DMS79 (cell line): ENCODE results near the gene RARRES2.
A peak's percentile ranks its signal among the peaks of the same experiment; 100 is the strongest.
"Not testable (repeated sequence)": the region's sequence is repeated elsewhere in the genome, so short reads cannot be mapped to it uniquely, and the experiment has no call there.

Source experiments
- DNase-seq: peaks from one replicate; lab custom pipeline; 2025; lab: John Stamatoyannopoulos, UW

The RARRES2 gene

DNA sequence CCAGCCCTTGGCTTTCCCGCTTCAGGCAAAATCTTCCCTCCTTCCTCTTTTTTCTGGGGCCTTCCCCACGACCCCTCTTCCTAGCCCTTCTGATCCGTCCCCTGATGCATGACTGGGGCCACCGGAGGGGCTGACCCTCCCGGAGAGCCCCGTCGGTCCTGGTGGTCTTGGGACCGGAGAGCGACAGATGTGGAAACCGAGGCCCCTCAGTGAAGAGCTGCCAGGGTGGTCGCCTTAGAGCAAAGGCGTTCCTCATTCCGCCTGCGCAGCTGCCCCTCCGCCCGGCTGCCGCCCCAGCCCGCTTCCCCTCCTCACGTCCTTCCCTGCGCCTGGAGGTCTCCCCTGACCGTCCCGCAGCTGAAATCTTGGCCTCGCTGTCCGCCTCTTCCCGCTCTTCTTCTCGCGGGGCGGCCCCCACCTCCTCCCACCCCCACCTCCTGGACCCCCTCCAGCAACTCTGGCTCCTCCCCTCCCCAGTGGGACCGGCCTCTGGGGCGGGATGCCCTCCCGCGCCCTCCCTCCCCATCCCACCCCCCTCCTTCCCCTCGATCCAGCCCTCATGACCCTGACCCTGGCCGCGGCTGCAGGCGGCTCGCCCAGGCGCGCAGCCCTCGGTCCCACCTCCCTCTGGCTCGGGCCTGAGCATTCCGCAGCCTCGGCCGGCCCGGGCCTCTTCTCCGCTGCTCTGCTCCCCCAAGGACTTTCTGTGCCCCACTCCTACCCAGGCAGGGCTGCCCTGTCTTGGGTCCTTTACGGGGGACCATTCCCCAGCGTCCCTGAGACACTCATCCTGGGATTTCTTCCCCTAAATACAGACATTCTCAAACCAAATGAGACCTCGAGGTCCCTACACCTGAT, at the start of gene RARRES2:
Gene RARRES2 (minus strand): TSS at position 367 of the 858 bp plus-strand sequence. CDS start 1,020 bp downstream, outside the sequence.
- no peak for DNase-seq

DNA sequence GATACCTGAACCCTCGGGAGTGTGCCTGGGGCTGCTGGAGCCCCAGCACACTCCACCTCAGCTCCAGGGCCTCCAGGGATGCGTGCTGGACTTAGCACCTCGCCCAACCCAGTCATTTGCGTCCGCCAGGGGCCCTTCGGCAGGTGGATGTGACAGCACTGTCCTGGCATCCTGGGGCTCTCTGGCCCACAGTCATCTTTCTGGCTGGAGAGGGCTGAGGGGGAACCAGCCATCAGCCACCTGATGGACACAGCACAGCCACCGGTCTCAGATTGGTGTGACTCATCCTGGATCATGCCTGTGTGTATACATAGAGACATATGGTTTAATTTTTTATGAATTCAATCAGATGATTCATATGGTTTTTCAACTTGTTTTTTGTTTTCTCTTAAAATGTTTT, 48.8 kb upstream of the RARRES2 start:
- DNase-seq: no peak

DNA sequence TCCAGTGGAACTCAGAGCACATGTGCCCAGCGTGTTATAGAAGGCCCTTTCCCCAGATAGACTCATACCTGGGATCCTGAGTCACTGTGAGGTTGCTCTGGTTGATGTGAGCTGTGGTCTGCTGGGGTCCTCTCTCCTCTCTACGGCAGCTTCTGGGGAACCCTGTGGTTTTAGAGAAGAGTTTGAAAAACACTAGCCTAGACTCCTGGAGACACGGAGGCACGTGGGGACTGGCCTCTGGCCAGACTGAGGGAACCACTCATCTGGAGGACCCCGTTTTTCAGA, 48.0 kb upstream of the RARRES2 start:
- no peak for DNase-seq

DNA sequence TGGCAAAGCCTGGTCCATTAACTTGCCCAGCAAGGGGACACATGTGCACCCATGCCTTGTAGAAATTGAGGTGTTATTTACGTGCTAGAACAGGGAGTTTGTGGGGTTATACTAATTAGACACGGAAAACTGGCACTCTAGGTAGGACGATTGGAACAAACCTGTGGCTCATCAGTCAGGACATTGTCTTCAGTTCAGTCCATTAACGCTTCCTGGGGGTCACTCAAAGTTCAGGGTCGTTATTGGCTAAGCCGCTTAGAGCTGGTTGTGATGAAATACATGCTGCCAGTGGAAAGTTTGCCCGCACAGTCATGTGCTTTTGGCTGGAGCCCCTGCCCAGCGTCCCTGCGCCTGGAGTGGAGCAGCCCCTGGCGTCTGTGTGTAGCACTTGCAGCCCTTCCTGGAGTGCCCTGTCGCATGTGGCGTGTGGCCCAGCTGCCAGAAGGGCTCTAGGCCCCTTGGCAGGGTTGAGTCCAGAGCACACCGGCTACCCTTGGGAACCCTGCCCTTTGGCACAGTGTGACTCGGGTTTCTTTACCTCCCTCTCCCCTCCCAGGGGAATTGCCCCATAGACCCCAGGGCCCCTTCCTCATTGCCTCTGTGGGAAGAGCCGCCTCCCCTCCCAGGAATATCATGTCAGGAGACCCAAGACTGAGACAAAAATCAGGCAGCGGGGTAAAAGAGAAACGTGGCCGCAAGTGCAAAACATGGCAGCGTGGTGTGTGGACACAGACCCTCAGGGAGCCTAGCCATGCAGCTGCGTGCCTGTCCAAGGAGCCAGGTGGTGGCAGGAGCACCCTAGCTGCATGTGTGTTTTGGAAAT, 47.5 kb upstream of the RARRES2 start:
- DNase-seq: no peak

DNA sequence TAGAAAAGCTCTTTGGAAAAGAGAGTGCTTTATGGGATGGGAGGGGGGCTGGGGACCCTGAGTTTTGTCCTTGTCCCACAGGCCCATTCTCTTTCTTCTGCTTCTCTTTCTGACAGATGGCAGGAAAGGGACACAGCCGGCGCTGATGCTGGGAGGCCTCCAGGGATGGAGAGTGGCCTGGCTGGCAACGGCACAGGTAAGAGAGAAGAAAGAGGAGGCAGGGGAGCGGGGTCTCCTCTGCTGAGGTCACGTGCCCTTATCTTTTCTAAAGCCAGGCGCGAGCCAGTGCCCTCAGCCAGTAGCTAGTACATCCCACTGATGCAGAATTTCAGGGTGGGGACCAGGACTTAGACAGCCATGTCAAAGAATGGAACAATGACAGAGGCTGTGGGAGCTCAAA, 46.9 kb upstream of the RARRES2 start:
- no peak for DNase-seq

DNA sequence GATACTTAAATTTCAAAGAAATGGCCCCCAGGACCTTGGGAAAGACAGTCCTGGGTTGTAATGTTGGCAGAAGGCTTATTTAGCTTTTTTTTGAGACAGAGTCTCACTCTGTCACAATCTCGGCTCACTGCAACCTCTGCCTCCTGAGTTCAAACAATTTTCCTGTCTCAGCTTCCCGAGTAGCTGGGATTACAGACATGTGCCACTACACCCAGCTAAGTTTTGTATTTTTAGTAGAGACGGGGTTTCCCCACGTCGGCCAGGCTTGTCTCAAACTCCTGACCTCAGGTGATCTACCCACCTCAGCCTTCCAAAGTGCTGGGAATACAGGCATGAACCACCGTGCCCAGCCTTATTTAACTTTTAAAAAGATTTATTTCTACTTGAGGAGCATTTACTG, 44.5 kb upstream of the RARRES2 start:
- not testable (repeated sequence) for DNase-seq

DNA sequence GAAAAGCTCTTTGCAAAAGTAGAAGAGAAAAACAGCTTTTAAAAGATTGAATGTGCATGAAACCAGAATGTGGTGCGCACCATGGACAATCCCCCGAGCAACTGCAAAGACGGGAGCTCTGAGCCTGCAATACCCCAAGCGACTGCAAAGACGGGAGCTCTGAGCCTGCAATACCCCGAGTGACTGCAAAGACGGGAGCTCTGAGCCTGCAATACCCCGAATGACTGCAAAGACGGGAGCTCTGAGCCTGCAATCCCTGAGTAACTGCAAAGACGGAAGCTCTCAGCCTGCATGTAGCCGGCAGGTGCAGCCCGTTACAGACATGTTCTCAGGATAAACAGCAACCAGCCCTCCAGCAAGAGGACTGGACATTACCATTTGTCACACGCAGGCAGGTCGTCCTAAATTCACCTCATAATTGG, 43.9 kb upstream of the RARRES2 start:
- DNase-seq: no peak

DNA sequence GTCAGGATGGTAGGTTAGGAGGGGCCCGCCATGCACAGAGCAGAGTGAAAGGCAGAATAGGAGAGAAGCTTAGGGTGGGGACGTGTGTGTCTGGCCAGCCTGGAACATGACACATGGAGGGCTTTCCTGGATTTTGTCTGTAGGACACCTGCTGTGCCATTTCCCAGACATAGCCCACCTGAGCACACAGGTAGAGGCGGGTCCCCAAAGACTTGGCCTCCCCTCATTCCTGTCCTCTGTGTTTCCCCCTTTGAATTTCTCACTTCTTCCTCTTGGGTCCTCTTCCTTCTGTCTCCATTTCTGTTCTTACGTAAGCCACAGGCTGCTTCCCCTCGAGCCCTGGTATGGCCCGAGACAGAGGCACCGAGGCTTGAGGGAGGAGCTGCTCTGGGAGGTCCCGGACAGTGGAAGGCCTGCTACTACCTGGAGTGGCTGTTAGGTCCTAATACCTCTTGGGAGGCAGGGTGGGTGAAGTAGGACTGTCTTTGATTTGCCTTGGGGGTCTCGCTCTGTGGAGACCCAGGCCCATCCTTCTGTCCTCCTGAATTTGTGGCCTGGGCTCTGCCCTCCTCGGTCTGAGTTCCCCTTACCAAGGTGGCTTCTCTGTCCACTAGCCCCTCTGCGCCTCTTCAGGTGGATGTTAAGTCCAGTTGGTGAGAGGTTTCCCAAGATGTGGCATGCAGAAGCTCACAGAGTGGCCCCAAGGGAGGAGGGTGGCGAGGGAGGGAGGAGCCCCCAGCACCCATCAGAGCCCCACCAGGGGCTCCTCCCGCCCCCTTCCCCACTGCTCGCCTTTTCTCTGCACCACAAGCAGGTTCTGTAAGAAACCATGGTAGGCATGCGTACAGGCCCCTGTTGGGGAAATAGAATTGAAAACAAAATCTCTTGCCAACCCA, 43.2 kb upstream of the RARRES2 start:
- no peak for DNase-seq

DNA sequence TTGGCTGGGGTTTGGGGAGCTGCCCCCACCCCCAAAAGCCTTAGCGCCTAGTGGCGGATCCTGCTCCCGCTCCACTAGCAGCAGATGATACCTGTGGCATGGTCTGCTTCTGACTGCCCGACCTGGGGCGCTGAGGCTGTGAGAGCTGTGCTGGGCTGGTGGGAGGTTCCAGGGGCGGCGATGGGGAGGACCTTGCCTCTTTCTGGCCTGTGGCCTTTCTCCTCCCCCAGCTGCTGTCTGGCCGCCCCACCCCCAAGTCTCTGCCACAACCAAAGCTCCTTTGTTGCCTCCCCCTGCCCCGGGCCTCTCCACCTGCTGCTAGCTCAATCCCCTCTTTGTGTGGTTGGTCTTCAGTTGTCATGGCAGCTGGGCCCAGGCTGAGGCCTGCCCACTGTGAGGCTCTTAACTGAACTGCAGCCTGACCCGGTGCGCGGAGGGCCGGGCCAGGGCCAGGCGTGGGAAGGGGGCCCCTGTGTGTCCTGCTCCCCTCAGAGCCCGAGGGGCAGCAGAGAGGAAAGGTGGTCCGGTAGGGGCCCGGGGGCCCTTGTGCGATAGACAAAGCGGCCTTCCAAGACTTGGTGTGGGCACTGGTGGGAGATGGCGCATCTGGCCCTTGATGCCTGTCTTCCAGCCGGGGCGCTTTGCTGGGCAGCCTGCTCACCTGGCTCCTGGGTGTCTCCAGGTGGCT, 42.4 kb upstream of the RARRES2 start:
- DNase-seq: peak; percentile 84

DNA sequence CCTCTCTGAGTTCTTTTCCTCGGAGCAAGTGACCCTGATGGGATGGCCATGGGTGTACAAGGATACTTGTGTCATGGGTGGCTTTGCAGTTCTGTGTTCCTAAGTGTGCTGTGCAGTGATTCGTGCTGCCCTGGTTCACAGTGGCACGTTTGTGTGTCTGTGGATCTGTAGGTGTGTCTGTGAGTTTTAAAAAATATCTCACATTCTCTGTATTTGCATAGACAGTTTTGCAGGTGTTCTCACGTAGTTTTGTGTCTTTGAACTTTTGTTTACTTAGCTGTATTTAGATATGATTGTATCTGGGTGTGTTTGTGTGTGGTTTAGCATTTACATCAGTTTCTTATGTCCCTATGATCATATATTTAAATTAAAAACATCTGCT, 41.4 kb upstream of the RARRES2 start:
- no peak for DNase-seq

DNA sequence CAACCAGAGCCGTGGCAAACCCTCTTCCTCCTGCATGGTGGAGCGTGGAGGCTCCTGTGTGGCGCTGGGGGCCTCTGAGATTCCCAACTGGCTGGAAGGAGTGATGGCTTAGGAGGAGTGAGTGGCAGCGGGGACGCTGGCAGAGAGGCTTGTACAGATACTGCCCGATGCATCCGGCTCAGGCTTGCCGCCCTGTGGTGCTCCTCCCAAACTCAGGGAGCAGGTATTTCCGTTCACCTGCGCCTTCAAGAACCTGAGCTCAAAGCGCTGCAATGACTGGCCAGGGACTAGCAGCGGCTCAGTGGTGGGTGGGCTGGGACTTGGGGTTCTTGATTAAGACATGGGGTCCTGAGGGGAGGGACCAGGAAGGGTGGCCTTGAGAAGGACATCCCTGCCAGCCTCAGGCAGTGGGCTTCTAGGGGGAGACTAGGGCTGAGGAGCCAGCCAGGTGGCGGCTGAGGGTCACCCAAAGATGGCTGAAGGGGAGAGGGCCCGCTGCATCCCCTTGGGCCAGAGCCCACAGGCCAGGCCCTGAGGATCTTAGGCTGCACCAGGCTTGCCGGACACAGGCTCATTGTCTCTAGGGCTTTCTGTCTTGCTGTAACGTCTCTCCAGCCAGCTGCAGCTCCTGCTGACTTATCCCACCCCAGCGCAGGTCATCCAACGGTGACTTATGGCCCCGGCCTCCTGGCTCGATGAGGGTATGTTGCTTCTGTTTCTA, 40.9 kb upstream of the RARRES2 start:
- no peak for DNase-seq

DNA sequence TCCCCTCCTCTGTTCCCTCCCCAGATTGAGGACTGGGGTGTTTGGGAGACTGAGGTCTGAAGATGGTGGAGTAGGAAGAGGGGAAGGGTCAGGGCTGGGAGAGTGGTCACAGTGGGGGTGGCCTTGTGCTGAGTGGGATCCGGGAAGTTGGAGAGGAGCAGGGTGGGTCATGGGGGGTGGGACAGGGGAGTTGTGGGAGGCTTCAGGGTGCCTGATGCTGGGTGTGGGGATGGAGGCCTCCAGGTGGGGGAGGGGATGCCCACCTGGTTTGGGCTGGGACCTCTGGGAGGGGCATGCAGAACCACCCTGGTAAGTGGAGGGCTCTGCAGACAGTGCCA, 40.3 kb upstream of the RARRES2 start:
- DNase-seq: no peak

DNA sequence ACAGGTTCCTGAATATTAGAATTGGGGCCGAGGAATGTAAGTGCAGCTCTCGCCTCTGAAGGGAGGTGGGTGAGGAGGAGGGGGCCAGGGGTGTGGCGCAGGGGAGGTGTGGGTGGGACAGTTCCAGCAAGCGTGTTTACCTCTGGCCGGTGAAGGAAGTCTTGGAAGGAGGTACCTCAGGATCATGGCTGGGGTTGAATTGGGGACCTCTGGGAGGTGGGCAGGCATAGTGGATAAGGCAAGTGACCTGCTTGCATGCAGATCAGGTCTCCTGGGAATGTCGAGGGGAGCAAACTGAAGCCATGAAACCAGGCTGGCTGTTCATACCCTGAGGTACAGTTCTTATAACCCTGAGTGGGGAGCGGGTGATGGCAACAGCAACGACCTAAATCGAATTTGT, 39.7 kb upstream of the RARRES2 start:
- no peak for DNase-seq

DNA sequence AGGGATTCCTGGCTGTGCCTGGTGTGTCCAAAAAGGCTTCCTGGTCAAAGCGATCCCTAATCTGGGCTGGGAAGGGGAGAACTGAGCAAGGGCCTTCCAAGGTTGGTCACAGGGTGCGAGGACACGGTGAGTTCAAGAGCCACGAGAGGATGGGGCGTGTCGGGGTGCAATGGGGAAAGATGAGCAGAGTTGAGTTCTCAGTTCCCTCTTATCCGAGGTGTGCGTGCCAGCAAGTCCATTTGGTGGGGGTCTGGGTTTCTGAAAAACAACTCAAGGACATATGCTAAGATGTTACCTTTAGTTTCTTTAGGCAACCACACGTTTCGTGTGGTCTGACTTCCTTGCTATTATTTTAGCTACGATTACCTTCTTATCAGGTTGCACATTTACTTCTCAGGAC, 39.0 kb upstream of the RARRES2 start:
- DNase-seq: no peak

DNA sequence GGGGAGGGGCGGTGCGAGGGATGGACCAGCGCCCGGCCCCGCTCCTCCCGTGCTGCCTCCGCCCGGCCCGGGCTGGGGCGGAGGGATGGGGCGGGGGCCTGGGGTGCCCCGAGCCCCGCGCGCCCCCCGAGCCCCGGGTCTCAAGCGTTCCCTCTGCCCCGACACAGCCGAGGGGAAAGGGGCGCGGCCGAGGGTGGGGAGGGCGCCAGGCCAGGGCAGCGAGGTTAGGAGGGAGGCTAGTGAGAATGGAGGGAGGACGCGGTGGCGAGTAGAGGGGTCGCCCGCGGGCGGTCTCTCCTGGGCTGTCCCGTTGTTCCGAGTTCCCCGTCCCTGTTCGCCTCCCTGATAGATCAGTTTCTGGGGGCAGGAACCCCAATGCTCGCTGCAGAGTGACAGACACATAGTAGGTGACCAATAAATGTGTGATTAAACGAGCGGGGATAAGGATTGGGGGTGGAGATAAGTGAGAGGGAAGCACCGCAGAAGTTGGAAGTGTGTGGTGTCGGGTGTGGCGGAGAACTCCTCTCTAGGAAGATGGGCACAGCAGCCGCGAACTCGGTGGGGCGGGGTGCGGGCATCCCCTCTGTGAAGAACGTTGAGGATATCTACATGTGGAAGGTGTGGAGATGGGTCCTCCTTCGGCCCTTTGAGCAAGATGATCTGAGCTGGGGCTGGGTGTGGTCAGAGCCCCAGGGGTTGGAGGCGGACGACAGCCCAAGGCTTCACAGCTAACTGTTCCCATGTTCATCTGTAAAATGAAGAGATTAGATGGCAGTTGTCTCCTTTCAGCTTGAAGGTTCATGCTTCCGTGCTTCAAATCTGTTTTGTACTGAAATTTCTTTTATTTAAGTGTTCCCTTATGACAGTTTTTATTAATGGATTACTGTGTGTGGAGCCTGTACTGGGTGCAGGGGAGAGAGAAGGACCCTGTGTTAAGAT, 38.3 kb upstream of the RARRES2 start:
- DNase-seq: peak; percentile 10

DNA sequence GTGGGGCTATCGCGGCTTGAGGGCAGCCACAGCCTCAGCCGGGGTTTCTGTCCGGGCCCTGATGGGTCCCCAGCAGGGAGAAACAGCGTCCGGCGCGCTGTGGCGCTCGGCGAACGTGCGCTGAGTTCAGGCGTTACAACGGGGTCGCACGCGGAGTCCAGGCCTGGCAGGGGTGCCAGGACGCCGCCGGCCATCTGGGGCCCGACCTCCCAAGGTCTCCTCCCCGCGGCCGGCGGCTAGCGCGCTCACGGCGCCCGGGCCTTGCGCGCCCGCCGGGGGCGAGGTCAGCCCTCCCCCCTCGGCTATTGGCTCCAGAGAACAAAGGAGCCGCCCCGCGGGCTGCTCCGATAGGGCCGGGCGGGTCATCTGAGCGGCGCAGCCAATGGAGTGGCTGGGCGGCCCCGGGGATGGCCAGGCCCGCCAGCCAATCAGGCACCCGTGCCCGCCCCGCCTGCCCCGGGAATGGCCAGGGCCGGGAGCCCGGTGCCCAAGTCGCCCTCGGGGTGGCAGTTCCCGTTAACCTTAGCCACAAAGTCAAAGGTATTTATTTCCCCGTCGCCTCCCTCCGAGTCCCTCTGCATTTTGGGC, 37.5 kb upstream of the RARRES2 start, which contains the start of gene ZNF775:
Gene ZNF775 (plus strand): TSS at position 478 of the 588 bp plus-strand sequence. CDS start 9,141 bp downstream, outside the sequence.
- DNase-seq: peak; percentile 85

DNA sequence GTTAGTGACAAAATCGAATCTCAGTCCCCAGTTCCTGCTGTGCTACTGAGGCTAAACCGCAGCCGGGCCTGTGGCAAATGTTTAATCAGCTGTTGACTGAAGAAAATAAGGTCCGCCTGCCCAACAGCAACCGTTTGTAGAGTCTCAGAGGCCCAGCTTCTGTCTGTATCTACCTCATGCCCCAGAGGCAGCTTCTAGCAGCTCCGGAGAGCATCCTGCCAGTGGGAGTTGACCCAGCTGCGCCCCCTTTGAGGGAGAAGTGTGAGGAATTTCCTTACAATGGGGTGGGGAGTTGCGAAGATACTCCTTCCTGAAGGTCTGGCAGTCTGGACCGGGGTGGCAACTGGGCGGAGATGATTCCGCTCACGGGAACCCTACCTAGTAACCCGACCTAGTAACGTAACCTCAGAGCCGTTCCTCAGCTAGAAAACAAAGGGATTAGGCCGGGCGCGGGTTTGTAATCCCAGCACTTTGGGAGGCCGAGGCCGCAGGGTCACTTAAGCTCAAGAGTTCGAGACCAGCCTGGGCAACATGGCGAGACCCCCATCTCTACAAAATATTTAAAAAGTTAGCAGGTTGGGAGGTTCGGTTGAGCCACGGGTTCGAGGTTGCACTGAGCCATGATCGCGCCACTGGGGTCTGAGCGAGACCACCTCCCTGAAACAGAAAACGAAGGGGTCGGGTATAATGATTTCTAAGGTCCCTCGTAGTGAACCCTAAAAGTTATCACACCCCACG, 36.9 kb upstream of the RARRES2 start:
- DNase-seq: peak; percentile 19

DNA sequence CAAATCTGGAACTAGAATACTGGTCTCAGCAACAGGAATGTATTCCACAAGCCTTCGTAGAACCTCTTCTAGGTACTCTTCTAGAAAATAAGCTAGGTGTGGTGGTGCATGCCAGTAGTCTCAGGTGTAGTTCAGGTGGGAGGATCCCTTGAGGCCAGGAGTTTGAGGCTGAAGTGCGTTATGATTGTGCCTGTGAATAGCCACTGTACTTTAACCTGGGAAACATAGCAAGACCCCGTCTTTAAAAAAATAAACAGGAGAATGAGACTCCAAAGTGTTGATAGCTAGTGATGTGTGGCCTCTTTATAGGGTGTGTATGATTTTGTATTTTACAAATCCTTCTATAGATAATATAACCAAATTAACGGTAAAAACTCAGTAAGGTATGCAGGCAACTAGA, 36.2 kb upstream of the RARRES2 start:
- DNase-seq: no peak

DNA sequence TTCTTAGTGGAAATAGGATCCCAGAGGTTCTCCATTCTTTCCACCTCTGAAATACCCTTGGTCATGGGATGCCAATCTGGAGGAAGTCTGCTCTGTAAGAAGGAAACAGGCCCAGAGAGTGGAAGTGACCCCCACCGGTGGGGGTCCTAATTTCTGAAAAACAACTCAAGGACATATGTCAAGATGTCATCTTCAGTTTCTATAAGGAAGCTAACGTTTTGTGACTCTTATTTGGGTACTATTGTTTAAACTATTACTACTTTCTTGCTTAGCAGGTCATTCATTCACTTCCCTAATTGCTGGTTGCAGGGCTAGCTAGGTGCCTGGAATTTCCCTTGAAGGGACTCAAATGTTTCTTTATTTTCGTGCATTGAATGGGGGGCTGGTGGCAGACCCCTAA, 35.8 kb upstream of the RARRES2 start:
- DNase-seq: no peak
